ENCODE results near the gene TPRX2. TPM values are rescaled to one million over a fixed set of nuclear protein-coding genes. Genes with fewer than 3 reads are reported as not detected.
A peak's percentile ranks its signal among the peaks of the same experiment; 100 is the strongest.

TPRX2 gene
- total and polyA plus RNA-seq, 2 of the 13 experiments (the other 11 are each of a cell fraction or from before 2014, with no cell fraction given): not detected

DNA sequence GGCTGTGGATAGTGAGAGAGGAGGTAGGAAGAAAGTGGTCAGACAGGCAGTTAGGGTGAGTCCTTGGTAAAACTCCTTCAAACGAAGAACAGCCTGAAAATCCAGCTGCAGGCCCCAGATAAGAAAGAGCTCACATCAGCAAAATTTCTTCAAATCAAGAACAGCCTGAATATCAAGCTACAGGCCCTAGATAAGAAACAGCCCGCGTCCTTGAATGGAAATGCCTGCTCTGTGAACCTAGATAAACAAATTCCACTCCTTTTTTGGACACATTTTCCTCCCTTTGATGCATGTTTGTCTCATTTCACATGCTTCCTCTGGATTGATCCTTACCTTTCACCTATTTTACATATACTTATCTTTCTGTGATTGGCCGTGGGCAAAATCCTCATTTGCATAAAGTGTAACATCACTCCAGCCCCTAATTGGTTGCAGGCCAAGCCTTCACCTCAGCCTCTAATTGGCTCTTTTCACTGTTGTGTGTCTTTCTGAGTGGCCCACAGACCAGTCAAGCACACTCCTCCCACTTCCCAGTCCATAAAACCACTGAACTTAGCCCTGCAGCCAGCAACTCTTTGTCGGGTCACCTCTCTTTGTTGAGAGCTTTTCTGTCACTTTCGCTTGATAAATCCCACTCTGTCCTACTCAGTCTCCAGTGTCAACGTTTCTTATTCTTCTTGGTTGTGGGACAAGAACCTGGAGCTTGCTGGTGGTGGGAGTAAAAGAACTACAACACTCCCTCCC lies 33.1 kb downstream of the TPRX2 start (continued):
- TF ChIP-seq, protein P1, sequence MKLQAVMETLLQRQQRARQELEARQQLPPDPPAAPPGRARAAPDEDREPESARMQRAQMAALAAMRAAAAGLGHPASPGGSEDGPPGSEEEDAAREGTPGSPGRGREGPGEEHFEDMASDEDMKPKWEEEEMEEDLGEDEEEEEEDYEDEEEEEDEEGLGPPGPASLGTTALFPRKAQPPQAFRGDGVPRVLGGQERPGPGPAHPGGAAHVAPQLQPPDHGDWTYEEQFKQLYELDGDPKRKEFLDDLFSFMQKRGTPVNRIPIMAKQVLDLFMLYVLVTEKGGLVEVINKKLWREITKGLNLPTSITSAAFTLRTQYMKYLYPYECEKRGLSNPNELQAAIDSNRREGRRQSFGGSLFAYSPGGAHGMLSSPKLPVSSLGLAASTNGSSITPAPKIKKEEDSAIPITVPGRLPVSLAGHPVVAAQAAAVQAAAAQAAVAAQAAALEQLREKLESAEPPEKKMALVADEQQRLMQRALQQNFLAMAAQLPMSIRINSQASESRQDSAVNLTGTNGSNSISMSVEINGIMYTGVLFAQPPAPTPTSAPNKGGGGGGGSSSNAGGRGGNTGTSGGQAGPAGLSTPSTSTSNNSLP (IDR thresholded peaks at IDR 0.05; ENCODE audit: low read depth, low read length): peak; percentile 96
- TF ChIP-seq PTBP1 (IDR thresholded peaks at IDR 0.05; ENCODE audit: low read depth, low read length, poor library complexity, severe bottlenecking) (no peak), ZNF615 (CRISPR knock-in tag; IDR thresholded peaks at IDR 0.05; ENCODE audit: borderline replicate concordance) (no peak), NFYC (CRISPR knock-in tag; IDR thresholded peaks at IDR 0.05) (peak; percentile 96), ZFYVE20 (CRISPR knock-in tag; IDR thresholded peaks at IDR 0.05; ENCODE audit: borderline replicate concordance, low read depth) (no peak), REPIN1 (CRISPR knock-in tag; IDR thresholded peaks at IDR 0.05; ENCODE audit: borderline replicate concordance, low read depth) (peak; percentile 36; the same call in 1 of the 2 replicates), ZBTB3 (CRISPR knock-in tag; IDR thresholded peaks at IDR 0.05; ENCODE audit: borderline replicate concordance, low read depth) (no peak; the same call in 1 of the 2 replicates), ZNF207 (IDR thresholded peaks at IDR 0.05; ENCODE audit: borderline replicate concordance) (no peak), GFI1 (CRISPR knock-in tag; IDR thresholded peaks at IDR 0.05; ENCODE audit: borderline replicate concordance) (0 out of 2 replicates have a peak, but pooled peaks have one; percentile 45), ZNF713 (CRISPR knock-in tag; IDR thresholded peaks at IDR 0.05) (no peak), ZNF550 (CRISPR knock-in tag; IDR thresholded peaks at IDR 0.05; ENCODE audit: borderline replicate concordance) (no peak), SOX13 (IDR thresholded peaks at IDR 0.05) (peak; percentile 44; the same call in 1 of the 2 replicates), SOX13 (CRISPR knock-in tag; conservative IDR thresholded peaks at IDR 0.05 in 1 of 2, IDR thresholded peaks at IDR 0.05 in 1 of 2) (peak in 1 of 2 experiments; percentile 50; a peak in 1 of 4 replicates), TSC22D2 (CRISPR knock-in tag; IDR thresholded peaks at IDR 0.05; ENCODE audit: borderline replicate concordance) (no peak), ZEB1 (IDR thresholded peaks at IDR 0.05; ENCODE audit: insufficient replicate concordance, low read depth) (peak; percentile 62), ZNF34 (CRISPR knock-in tag; IDR thresholded peaks at IDR 0.05; ENCODE audit: borderline replicate concordance) (no peak), ISL2 (CRISPR knock-in tag; IDR thresholded peaks at IDR 0.05) (peak; percentile 46), ZSCAN20 (CRISPR knock-in tag; IDR thresholded peaks at IDR 0.05; ENCODE audit: borderline replicate concordance) (no peak), AGO1 (IDR thresholded peaks at IDR 0.05; ENCODE audit: low read depth, low read length, poor library complexity, severe bottlenecking) (no peak)
- TF ChIP-seq, protein P2, sequence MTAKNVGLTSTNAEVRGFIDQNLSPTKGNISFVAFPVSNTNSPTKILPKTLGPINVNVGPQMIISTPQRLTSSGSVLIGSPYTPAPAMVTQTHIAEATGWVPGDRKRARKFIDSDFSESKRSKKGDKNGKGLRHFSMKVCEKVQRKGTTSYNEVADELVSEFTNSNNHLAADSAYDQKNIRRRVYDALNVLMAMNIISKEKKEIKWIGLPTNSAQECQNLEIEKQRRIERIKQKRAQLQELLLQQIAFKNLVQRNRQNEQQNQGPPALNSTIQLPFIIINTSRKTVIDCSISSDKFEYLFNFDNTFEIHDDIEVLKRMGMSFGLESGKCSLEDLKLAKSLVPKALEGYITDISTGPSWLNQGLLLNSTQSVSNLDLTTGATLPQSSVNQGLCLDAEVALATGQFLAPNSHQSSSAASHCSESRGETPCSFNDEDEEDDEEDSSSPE (CRISPR knock-in tag; IDR thresholded peaks at IDR 0.05): peak; percentile 32; the same call in 1 of the 2 replicates
- TF ChIP-seq, protein P3, sequence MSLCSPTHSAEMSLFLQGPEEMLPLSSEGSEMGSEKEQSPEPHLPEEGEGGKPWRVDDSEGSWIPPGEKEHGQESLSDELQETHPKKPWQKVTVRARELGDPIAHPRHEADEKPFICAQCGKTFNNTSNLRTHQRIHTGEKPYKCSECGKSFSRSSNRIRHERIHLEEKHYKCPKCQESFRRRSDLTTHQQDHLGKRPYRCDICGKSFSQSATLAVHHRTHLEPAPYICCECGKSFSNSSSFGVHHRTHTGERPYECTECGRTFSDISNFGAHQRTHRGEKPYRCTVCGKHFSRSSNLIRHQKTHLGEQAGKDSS (CRISPR knock-in tag; IDR thresholded peaks at IDR 0.05; ENCODE audit: borderline replicate concordance, low read depth): 0 out of 2 replicates have a peak, but pooled peaks have one; percentile 72
- TF ChIP-seq, protein P4, sequence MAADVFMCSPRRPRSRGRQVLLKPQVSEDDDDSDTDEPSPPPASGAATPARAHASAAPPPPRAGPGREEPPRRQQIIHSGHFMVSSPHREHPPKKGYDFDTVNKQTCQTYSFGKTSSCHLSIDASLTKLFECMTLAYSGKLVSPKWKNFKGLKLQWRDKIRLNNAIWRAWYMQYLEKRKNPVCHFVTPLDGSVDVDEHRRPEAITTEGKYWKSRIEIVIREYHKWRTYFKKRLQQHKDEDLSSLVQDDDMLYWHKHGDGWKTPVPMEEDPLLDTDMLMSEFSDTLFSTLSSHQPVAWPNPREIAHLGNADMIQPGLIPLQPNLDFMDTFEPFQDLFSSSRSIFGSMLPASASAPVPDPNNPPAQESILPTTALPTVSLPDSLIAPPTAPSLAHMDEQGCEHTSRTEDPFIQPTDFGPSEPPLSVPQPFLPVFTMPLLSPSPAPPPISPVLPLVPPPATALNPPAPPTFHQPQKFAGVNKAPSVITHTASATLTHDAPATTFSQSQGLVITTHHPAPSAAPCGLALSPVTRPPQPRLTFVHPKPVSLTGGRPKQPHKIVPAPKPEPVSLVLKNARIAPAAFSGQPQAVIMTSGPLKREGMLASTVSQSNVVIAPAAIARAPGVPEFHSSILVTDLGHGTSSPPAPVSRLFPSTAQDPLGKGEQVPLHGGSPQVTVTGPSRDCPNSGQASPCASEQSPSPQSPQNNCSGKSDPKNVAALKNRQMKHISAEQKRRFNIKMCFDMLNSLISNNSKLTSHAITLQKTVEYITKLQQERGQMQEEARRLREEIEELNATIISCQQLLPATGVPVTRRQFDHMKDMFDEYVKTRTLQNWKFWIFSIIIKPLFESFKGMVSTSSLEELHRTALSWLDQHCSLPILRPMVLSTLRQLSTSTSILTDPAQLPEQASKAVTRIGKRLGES (CRISPR knock-in tag; IDR thresholded peaks at IDR 0.05; ENCODE audit: borderline replicate concordance): no peak
